ENCODE results near the gene ANO8. TPM values are rescaled to one million over a fixed set of nuclear protein-coding genes. Genes with fewer than 3 reads are reported as not detected.

Gene ANO8
- total and polyA plus RNA-seq, 2 of the 8 experiments (the other 6 are each of a cell fraction or from before 2014, with no cell fraction given) = 9.5 to 20.7 TPM

DNA sequence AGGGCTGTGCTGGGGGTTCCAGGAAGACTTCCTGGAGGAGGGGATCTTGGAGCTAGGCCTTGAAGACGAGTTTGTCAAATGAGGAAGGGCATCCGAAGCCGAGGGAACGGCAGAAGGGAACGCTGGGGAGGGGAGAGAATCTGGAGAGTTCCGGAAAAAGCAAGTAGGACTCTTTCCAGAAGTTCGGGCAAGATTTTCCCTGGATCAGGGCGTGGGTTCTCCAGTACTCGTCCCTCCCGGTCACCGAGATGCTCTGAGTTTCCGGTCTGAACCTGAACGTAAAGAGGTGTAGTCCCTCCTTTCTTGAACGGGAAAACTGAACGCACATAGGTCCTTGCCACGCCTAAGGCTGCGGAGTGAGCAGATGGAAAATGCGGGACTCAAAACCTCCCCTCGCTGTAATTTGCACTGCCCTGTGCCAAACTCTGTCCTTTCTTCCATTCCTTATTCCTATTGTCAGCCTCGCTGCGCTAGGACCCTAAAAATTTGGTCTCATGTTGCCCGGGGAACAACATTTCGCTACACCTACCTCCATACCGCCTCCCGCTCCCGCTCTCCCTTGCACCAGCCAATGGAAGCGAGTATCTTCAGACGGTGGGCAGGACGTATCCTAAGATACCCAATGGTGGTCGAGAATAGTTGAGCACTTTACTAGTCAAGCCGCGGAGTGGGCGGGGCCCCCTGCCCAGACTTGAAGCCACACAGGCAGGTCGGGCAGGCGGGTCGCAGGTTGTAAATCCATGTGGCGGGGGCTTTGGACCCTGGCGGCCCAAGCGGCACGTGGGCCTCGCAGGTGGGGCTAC, 2.4 kb upstream of the ANO8 start, which contains the start of gene GTPBP3 (continued):
- no peak for TF ChIP-seq CHD1 (IDR thresholded peaks at IDR 0.05; ENCODE audit: low read depth, low read length)
- TF ChIP-seq KDM4A (IDR thresholded peaks at IDR 0.05; ENCODE audit: low read depth, low read length, severe bottlenecking) = no peak
- TF ChIP-seq SAP30 (IDR thresholded peaks at IDR 0.05; ENCODE audit: insufficient read depth, insufficient replicate concordance, low read length) = no peak
- peak; percentile 92 for TF ChIP-seq SP1 (IDR thresholded peaks at IDR 0.05; ENCODE audit: low read depth, low read length)
- peak; percentile 42; the same call in 1 of the 2 replicates for TF ChIP-seq TEAD4 (IDR thresholded peaks at IDR 0.05; ENCODE audit: low read depth, low read length)

Data from H1 (cell line).